Stimulated activated CD4-positive, alpha-beta T cell treated with anti-CD3 and anti-CD28 coated beads, Interleukin-12 subunit alpha, Interleukin-12 subunit beta, amount 100 ng/mL, for 48 hours (primary cell): Measurements from ENCODE around the gene TBC1D8B.
A peak's percentile ranks its signal among the peaks of the same experiment; 100 is the strongest.
"Not testable (repeated sequence)": the region's sequence is repeated elsewhere in the genome, so short reads cannot be mapped to it uniquely, and the experiment has no call there.

Source experiments
- DNase-seq, 3 donors: peaks; one replicate each; pipeline ENCODE4 v3.0.0-alpha.2; 2020; ENCODE audit warnings: low read depth in 2 of 3, low spot score in 1 of 3

The TBC1D8B gene

GRCh38 chrX:106802388-106803275 is at the start of gene TBC1D8B:
TSS of gene TBC1D8B (plus strand) at chrX:106802673. CDS start at chrX:106802854, 181 bp downstream.
- no peak for DNase-seq

GRCh38 chrX:106769288-106769687 is 33.2 kb upstream of the TBC1D8B start:
- DNase-seq, result not testable (repeated sequence)

- no peak for DNase-seq
Observed at GRCh38 chrX:106774981-106775380, 27.5 kb upstream of the TBC1D8B start.

GRCh38 chrX:106780264-106780663 is 22.2 kb upstream of the TBC1D8B start:
- no peak for DNase-seq

- no peak for DNase-seq
Observed at GRCh38 chrX:106780664-106781377, 21.7 kb upstream of the TBC1D8B start.

- no peak for DNase-seq
Observed at GRCh38 chrX:106783716-106784115, 18.8 kb upstream of the TBC1D8B start.

GRCh38 chrX:106791495-106791894 is 11.0 kb upstream of the TBC1D8B start:
- peak in 1 of 3 donors; percentile 11 for DNase-seq

- DNase-seq, result no peak
Observed at GRCh38 chrX:106802063-106802387, 448 bp upstream of the TBC1D8B start.

GRCh38 chrX:106811131-106811910 is 8.8 kb downstream of the TBC1D8B start:
- DNase-seq, result no peak

- DNase-seq, result not testable (repeated sequence)
Observed at GRCh38 chrX:106812930-106813329, 10.5 kb downstream of the TBC1D8B start.

GRCh38 chrX:106814093-106814492 is 11.6 kb downstream of the TBC1D8B start:
- not testable (repeated sequence) for DNase-seq

GRCh38 chrX:106862972-106863688 is 60.7 kb downstream of the TBC1D8B start:
- peak in 1 of 3 donors; percentile 26 for DNase-seq

- DNase-seq, result no peak
Observed at GRCh38 chrX:106863697-106864096, 61.2 kb downstream of the TBC1D8B start.

- DNase-seq, result not testable (repeated sequence)
Observed at GRCh38 chrX:106872796-106873195, 70.3 kb downstream of the TBC1D8B start.

- DNase-seq, result no peak
Observed at GRCh38 chrX:106874075-106874474, 71.6 kb downstream of the TBC1D8B start.

GRCh38 chrX:106875151-106875550 is 72.7 kb downstream of the TBC1D8B start:
- no peak for DNase-seq

GRCh38 chrX:106889468-106889867 is 87.0 kb downstream of the TBC1D8B start:
- no peak for DNase-seq

GRCh38 chrX:106891762-106892460 is 89.4 kb downstream of the TBC1D8B start:
- DNase-seq, result no peak

- peak; percentile 8 to 52 (median 21) for DNase-seq
Observed at GRCh38 chrX:106894392-106894909, 92.0 kb downstream of the TBC1D8B start.

GRCh38 chrX:106894978-106895452 is 92.5 kb downstream of the TBC1D8B start:
- no peak for DNase-seq
